GM19035 (cell line): ENCODE measurements around the gene NEU1.
"Not testable (repeated sequence)": the region's sequence is repeated elsewhere in the genome, so short reads cannot be mapped to it uniquely, and the experiment has no call there.

Experiments
- ATAC-seq: cut with Tn5 transposase; IDR thresholded peaks from one replicate; pipeline ENCODE4 v1.9.1; 2021; ENCODE audit not compliant: unreplicated experiment

Gene NEU1

GRCh38 chr6:31862344-31863235, at the start of gene NEU1:
NEU1 (minus strand) TSS chr6:31862821; CDS start chr6:31862776, 45 bp downstream.
- peak; percentile 93 for ATAC-seq

GRCh38 chr6:31911826-31912585, 49.4 kb upstream of the NEU1 start:
- ATAC-seq: no peak

- ATAC-seq: not testable (repeated sequence)
Observed at GRCh38 chr6:31909298-31909697, 46.7 kb upstream of the NEU1 start.

- ATAC-seq: peak; percentile 89
Observed at GRCh38 chr6:31908791-31909190, 46.2 kb upstream of the NEU1 start.

GRCh38 chr6:31908255-31908654, 45.6 kb upstream of the NEU1 start:
- ATAC-seq: not testable (repeated sequence)

- no peak for ATAC-seq
Observed at GRCh38 chr6:31907158-31907813, 44.7 kb upstream of the NEU1 start.

- ATAC-seq: not testable (repeated sequence)
Observed at GRCh38 chr6:31906727-31907126, 44.1 kb upstream of the NEU1 start.

- ATAC-seq: no peak
Observed at GRCh38 chr6:31906122-31906521, 43.5 kb upstream of the NEU1 start.

GRCh38 chr6:31905041-31905440, 42.4 kb upstream of the NEU1 start:
- ATAC-seq: no peak

GRCh38 chr6:31903957-31904356, 41.3 kb upstream of the NEU1 start:
- ATAC-seq: no peak

GRCh38 chr6:31901953-31902643, 39.5 kb upstream of the NEU1 start, which contains the start of gene ZBTB12:
ZBTB12 (minus strand) TSS chr6:31902086; CDS start chr6:31901305, 781 bp downstream.
- peak; percentile 54 for ATAC-seq

GRCh38 chr6:31901415-31901952, 38.9 kb upstream of the NEU1 start:
- no peak for ATAC-seq

- ATAC-seq: no peak
Observed at GRCh38 chr6:31900917-31901414, 38.3 kb upstream of the NEU1 start.

GRCh38 chr6:31899882-31900722, 37.5 kb upstream of the NEU1 start:
- no peak for ATAC-seq

GRCh38 chr6:31899215-31899614, 36.6 kb upstream of the NEU1 start:
- no peak for ATAC-seq

GRCh38 chr6:31898383-31899011, 35.9 kb upstream of the NEU1 start:
- no peak for ATAC-seq

- ATAC-seq: peak; percentile 48
Observed at GRCh38 chr6:31897612-31898382, 35.2 kb upstream of the NEU1 start, which contains the start of gene EHMT2. EHMT2 (minus strand) TSS chr6:31897698; CDS start chr6:31897677, 21 bp downstream.
